ENCODE measurements around the gene ELMO3.

- no peak for TF ChIP-seq CTCF (conservative IDR thresholded peaks at IDR 0.05 in 1 of 2, IDR thresholded peaks at IDR 0.05 in 1 of 2; ENCODE audit: low read depth in 1 of 2, low read length in 2 of 2)
- no peak for TF ChIP-seq EZH2 (IDR thresholded peaks at IDR 0.05; ENCODE audit: low read length, missing control alignments)
These were observed 37.8 kb downstream of the ELMO3 start for GRCh38 chr16:67236563-67237395.

Data from fibroblast of lung (primary cell).